GM23248 (cell line): ENCODE measurements around the gene TMEM252. TPM values are rescaled to one million over a fixed set of nuclear protein-coding genes. Genes with fewer than 3 reads are reported as not detected.

Source experiments
- DNase-seq: peaks from one replicate; pipeline ENCODE4 v3.0.0-alpha.2; 2015
- H2AFZ ChIP-seq: fragments of 200-600 bp; sonication (generic); 2 replicates; pipeline ENCODE4 v1.6.1; 2016; ENCODE audit warnings: antibody characterized with exemption
- H3F3A ChIP-seq: fragments of 200-600 bp; sonication (generic); 2 replicates; pipeline ENCODE4 v1.6.1; 2016; ENCODE audit warnings: mild to moderate bottlenecking, antibody characterized with exemption, mixed run types; ENCODE audit not compliant: insufficient read depth
- H3K27ac ChIP-seq: fragments of 200-600 bp; sonication (generic); 2 replicates; pipeline ENCODE4 v1.5.1; 2016; ENCODE audit warnings: mild to moderate bottlenecking
- H3K27me3 ChIP-seq: fragments of 200-600 bp; sonication (generic); replicated peaks from 2 replicates; pipeline ENCODE4 v1.6.1; 2016; ENCODE audit warnings: mild to moderate bottlenecking; ENCODE audit not compliant: insufficient read depth
- H3K36me3 ChIP-seq: fragments of 200-600 bp; sonication (generic); 2 replicates; pipeline ENCODE4 v1.6.1; 2016; ENCODE audit warnings: low read depth, mild to moderate bottlenecking
- H3K4me1 ChIP-seq: fragments of 200-600 bp; sonication (generic); 2 replicates; pipeline ENCODE4 v1.6.1; 2016; ENCODE audit warnings: mild to moderate bottlenecking; ENCODE audit not compliant: insufficient read depth
- H3K4me2 ChIP-seq: fragments of 200-600 bp; sonication (generic); one replicate; pipeline ENCODE4 v1.6.1; 2016; ENCODE audit warnings: mild to moderate bottlenecking; ENCODE audit not compliant: unreplicated experiment
- H3K4me3 ChIP-seq: fragments of 200-600 bp; sonication (generic); 2 replicates; pipeline ENCODE4 v1.5.1; 2016; ENCODE audit warnings: mild to moderate bottlenecking
- H3K79me2 ChIP-seq: fragments of 200-600 bp; sonication (generic); 2 replicates; pipeline ENCODE4 v1.6.1; 2016; ENCODE audit warnings: mild to moderate bottlenecking; ENCODE audit not compliant: insufficient read depth
- H3K9ac ChIP-seq: fragments of 200-600 bp; sonication (generic); 2 replicates; pipeline ENCODE4 v1.6.1; 2016; ENCODE audit warnings: mild to moderate bottlenecking
- H3K9me2 ChIP-seq: fragments of 200-600 bp; sonication (generic); 2 replicates; pipeline ENCODE4 v1.6.1; 2016; ENCODE audit warnings: mixed run types, mild to moderate bottlenecking, moderate library complexity; ENCODE audit not compliant: insufficient read depth
- H3K9me3 ChIP-seq: fragments of 200-600 bp; sonication (generic); one replicate; pipeline ENCODE4 v1.6.1; 2017; ENCODE audit warnings: low read depth
- H4K20me1 ChIP-seq: fragments of 200-600 bp; sonication (generic); 2 replicates; pipeline ENCODE4 v1.6.0; 2016; ENCODE audit not compliant: insufficient read depth
- EZH2 ChIP-seq: fragments of 200-600 bp; sonication (generic); IDR thresholded peaks from 2 replicates; pipeline ENCODE4 v1.6.1; 2018; ENCODE audit warnings: antibody characterized with exemption, mild to moderate bottlenecking; ENCODE audit not compliant: insufficient read depth, poor library complexity, severe bottlenecking
- EZH2phosphoT487 ChIP-seq: fragments of 200-600 bp; sonication (generic); IDR thresholded peaks from 2 replicates; pipeline ENCODE4 v1.6.1; 2018; ENCODE audit warnings: antibody characterized with exemption, moderate library complexity, mild to moderate bottlenecking, low read depth; ENCODE audit not compliant: insufficient read depth
- WGBS, 2 experiments: methylation state at CpG; one replicate each; pipeline ENCODE4 v1.1.6; 2015 to 2017; ENCODE audit warnings: low lambda C conversion rate in 2 of 2, low coverage in 1 of 2; ENCODE audit errors: missing lambda C conversion rate in 2 of 2; 5-methylcytosine and 5-hydroxymethylcytosine counted together
- in situ Hi-C: fragments of 300-500 bp; cut with MboI; formaldehyde crosslinking; loops from 2 replicates; pipeline ENCODE4 v1.15.0; 2020
- polyA plus RNA-seq: library from polyadenylated mRNA; unstranded; fragments of >200 nt; fragmentation: Nextera tagmentation; extraction: Ambion mirVana; gene quantifications from 2 replicates; pipeline ENCODE4 v1.2.1, GENCODE V29; 2016
- total RNA-seq: library from RNA; depleted of rRNA; stranded (reverse); fragments of >200 nt; shearing (Covaris generic); gene quantifications from 2 replicates; pipeline ENCODE4 v1.2.3, GENCODE V29; 2014

The TMEM252 gene
- total and polyA plus RNA-seq, 2 experiments from 2014 or later: not detected

DNA sequence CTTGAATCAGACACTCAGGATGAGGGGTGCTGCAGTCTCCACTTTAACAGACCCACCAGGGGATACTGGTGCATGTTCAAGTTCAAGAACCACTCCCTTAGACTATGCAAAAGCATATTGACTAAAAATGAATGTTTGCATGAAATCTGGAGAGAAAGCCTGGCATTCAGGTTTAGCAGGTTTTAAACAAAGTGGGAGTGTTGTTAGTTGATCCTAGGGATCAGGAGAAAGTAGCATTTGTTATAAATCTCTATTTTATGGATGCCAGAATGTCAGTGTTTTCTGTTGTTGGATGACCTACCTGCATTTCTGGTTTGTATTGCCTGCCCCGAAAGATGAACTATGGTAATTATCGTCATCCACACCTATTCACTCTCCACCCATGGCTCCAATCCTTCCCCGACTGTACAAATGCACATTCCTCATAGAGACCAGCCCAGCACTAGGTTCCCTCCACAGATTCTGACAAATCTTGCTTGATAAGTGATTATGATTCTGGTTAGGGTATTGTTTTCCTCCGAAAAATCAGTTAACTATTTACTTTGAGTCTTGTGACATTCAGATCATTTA lies 17.2 kb downstream of the TMEM252 start:
- Histone ChIP-seq H3K79me2 (no peaks in the 10 kb centered on the region), H3K9ac (no peak overlapping the region), H2AFZ (no peak overlapping the region), H3K4me2 (no peak overlapping the region), H4K20me1 (no peaks in the 10 kb centered on the region), H3K9me3 (no peaks in the 10 kb centered on the region), H3F3A (no peaks in the 10 kb centered on the region), H3K9me2 (no peaks in the 10 kb centered on the region), H3K4me1 (no peaks in the 10 kb centered on the region), H3K36me3 (no peaks in the 10 kb centered on the region), H3K27ac (no peak overlapping the region), H3K4me3 (no peak overlapping the region), H3K27me3 (no peaks in the 10 kb centered on the region)
- no peak for DNase-seq
- WGBS, 2 experiments: 42 to 44% methylated on average over 4 of the region's 4 CpGs
- no peak for TF ChIP-seq EZH2
- no peak for TF ChIP-seq EZH2phosphoT487
- in situ Hi-C loops: loop anchor here (25.0 kb wide), 1 partner anchor 161 kb away; the partner anchor contains the start of gene PGM5

DNA sequence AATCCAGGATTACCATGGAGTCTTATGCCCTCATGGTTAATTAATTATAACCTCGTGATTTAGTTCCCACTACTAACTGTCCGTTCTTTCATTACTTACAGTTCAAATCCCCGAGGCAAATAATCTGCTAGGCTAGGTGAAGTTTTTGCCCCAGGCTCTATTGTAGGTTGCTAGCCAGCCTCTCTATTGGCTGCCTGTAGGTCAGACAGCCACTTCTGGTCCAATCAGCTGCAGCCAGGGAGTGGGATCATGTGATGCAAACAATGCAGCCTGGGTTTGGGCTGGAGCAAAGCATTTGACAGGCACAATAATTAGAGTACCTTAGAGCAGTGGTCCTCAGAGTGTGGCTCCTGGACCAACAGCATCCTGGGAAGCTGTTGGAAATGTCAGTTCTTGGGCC lies 17.7 kb downstream of the TMEM252 start:
- no peaks in the 10 kb centered on the region for H4K20me1 ChIP-seq
- H3K27me3 ChIP-seq: no peaks in the 10 kb centered on the region
- TF ChIP-seq EZH2 (no peak), EZH2phosphoT487 (no peak)
- H3F3A ChIP-seq: no peaks in the 10 kb centered on the region
- DNase-seq: no peak
- no peak overlapping the region for H2AFZ ChIP-seq
- H3K9me3 ChIP-seq: no peaks in the 10 kb centered on the region
- H3K36me3 ChIP-seq: no peaks in the 10 kb centered on the region
- no peaks in the 10 kb centered on the region for H3K9me2 ChIP-seq
- H3K4me3 ChIP-seq: no peak overlapping the region
- H3K4me2 ChIP-seq: no peak overlapping the region
- no peak overlapping the region for H3K27ac ChIP-seq
- H3K4me1 ChIP-seq: no peaks in the 10 kb centered on the region
- H3K79me2 ChIP-seq: no peaks in the 10 kb centered on the region
- WGBS, 2 experiments: 43 to 45% methylated on average over 3 of the region's 3 CpGs
- H3K9ac ChIP-seq: no peak overlapping the region
- in situ Hi-C loops: loop anchor here (25.0 kb wide), 1 partner anchor 161 kb away; the partner anchor contains the start of gene PGM5

DNA sequence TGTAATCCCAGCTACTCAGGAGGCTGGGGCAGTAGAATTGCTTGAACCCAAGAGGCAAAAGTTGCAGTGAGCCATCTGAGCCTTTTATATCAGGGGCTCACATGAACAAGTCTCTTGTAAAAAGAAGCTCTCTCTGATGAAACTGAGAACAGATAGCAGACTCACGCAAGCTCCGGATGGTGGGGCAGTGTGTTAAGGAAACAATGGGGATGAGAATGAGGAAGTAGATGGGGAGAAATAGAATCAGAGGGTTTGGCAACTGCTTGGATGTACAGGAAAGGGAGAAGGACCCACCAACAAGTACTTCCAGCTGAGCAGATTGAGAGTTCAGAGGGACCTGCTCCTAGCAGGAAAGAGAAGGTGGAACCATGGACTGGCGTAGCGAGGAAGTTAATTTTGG lies 18.6 kb downstream of the TMEM252 start:
- H3K4me1 ChIP-seq: no peaks in the 10 kb centered on the region
- no peak overlapping the region for H2AFZ ChIP-seq
- no peaks in the 10 kb centered on the region for H4K20me1 ChIP-seq
- no peak overlapping the region for H3K4me3 ChIP-seq
- H3K9me3 ChIP-seq: no peaks in the 10 kb centered on the region
- no peaks in the 10 kb centered on the region for H3K79me2 ChIP-seq
- no peak overlapping the region for H3K4me2 ChIP-seq
- no peak overlapping the region for H3K9ac ChIP-seq
- H3K27ac ChIP-seq: no peak overlapping the region
- no peaks in the 10 kb centered on the region for H3K9me2 ChIP-seq
- no peak for TF ChIP-seq EZH2
- 46 to 50% methylated on average over 4 of the region's 4 CpGs for WGBS, 2 experiments
- H3K27me3 ChIP-seq: no peaks in the 10 kb centered on the region
- H3K36me3 ChIP-seq: no peaks in the 10 kb centered on the region
- no peak for DNase-seq
- no peaks in the 10 kb centered on the region for H3F3A ChIP-seq
- in situ Hi-C loops: loop anchor here (25.0 kb wide), 1 partner anchor 160 kb away; the partner anchor contains the start of gene PGM5

DNA sequence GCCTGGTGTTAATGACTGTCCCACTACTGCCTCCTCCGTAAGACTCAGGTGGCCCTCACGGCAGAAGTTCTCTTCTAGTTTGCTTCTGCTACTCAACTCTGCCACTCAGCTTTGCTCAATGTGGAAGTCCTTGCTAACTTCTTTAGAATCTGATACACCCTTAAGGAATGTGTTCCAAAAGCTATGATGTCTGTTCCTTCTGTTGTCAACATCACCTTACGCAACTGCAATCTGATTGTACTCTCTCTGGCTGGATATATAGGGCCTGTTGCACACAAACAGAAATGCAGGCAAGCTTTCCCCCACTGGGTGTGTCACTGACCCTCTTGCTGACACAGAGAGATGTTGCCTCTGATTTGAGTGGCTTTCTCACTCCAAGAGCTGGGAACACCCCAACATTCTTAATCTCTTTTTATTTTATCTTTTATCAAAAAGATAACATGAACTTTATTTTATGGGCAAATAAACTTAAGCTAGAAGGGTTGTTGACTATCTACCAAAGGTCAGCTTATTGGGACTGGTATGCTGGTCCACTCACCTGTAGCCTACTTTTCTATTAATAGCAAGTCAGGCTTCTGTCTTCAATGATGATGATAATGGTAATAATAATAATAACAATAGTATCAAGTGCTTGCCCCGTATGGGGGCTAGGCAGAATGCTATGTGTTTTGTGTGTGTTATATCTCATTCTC lies 25.2 kb downstream of the TMEM252 start:
- H3K79me2 ChIP-seq: no peaks in the 10 kb centered on the region
- 63 to 67% methylated on average over 4 of the region's 4 CpGs for WGBS, 2 experiments
- H3K27ac ChIP-seq: no peak overlapping the region
- in situ Hi-C loops: loop anchor here (10.0 to 25.0 kb wide), 2 partner anchors 59 to 153 kb away; partner anchors contain the start of gene PGM5
- no peak overlapping the region for H2AFZ ChIP-seq
- no peak for TF ChIP-seq EZH2phosphoT487
- no peaks in the 10 kb centered on the region for H3K36me3 ChIP-seq
- no peaks in the 10 kb centered on the region for H3F3A ChIP-seq
- H3K9me2 ChIP-seq: no peaks in the 10 kb centered on the region
- H3K9ac ChIP-seq: no peak overlapping the region
- no peaks in the 10 kb centered on the region for H4K20me1 ChIP-seq
- H3K9me3 ChIP-seq: no peaks in the 10 kb centered on the region
- H3K27me3 ChIP-seq: no peaks in the 10 kb centered on the region
- no peak overlapping the region for H3K4me2 ChIP-seq
- H3K4me1 ChIP-seq: no peaks in the 10 kb centered on the region
- DNase-seq: peak; percentile 43
- H3K4me3 ChIP-seq: no peak overlapping the region
